H1 (cell line): ENCODE data around the gene MSANTD2. TPM values are rescaled to one million over a fixed set of nuclear protein-coding genes. Genes with fewer than 3 reads are reported as not detected.
A peak's percentile ranks its signal among the peaks of the same experiment; 100 is the strongest.

Experiments
- CTCF ChIA-PET: fragments of 300-600 bp; sonication (Branson Sonifier 250); formaldehyde crosslinking; loops from one replicate; lab custom pipeline; 2021; ENCODE audit not compliant: partially characterized antibody; lab: Charles Lee
- POLR2A ChIA-PET: fragments of 300-600 bp; sonication (Branson Sonifier 250); formaldehyde crosslinking; loops from one replicate; lab custom pipeline; 2021; ENCODE audit warnings: inconsistent platforms; ENCODE audit not compliant: partially characterized antibody; lab: Charles Lee
- DNase-seq, 2 experiments: peaks; one replicate each; pipeline versions ENCODE4 v3.0.0 to v3.0.0-alpha.2; 2010 to 2022; ENCODE audit warnings: low spot score in 2 of 2, low read depth in 1 of 2, mixed read lengths in 1 of 2
- FAIRE-seq: peaks from 2 replicates; lab custom pipeline; 2011; peaks lifted over from hg19 to GRCh38; lab: Jason Lieb, UNC
- H2AFZ ChIP-seq: 2 replicates; pipeline ENCODE4 v1.8.1; 2012; ENCODE audit warnings: low read length, inconsistent platforms
- H2AK5ac ChIP-seq: 2 replicates; pipeline ENCODE4 v1.6.1; 2013; ENCODE audit warnings: low read depth, low read length
- H2BK120ac ChIP-seq: replicated peaks from 2 replicates; pipeline ENCODE3; 2013; ENCODE audit warnings: low read depth, low read length, inconsistent platforms
- H2BK12ac ChIP-seq: 2 replicates; pipeline ENCODE4 v1.6.1; 2013; ENCODE audit warnings: low read depth, low read length
- H2BK15ac ChIP-seq: 2 replicates; pipeline ENCODE4 v1.6.1; 2013; ENCODE audit warnings: low read length
- H2BK20ac ChIP-seq: 2 replicates; pipeline ENCODE4 v1.6.1; 2013; ENCODE audit warnings: low read length
- H2BK5ac ChIP-seq: 2 replicates; pipeline ENCODE4 v1.6.1; 2013; ENCODE audit warnings: low read depth, low read length
- H3K14ac ChIP-seq: 2 replicates; pipeline ENCODE4 v1.6.1; 2013; ENCODE audit warnings: inconsistent platforms; ENCODE audit not compliant: insufficient read length
- H3K18ac ChIP-seq: 2 replicates; pipeline ENCODE4 v1.6.1; 2013; ENCODE audit warnings: low read length; ENCODE audit errors: extremely low read depth
- H3K23ac ChIP-seq: 2 replicates; pipeline ENCODE4 v1.6.1; 2013; ENCODE audit warnings: inconsistent platforms; ENCODE audit not compliant: insufficient read length
- H3K23me2 ChIP-seq: 2 replicates; pipeline ENCODE4 v1.6.1; 2013; ENCODE audit warnings: low read depth, low read length
- H3K27ac ChIP-seq: 2 replicates; pipeline ENCODE4 v1.6.1; 2011; ENCODE audit warnings: low read depth, low read length, inconsistent platforms
- H3K27me3 ChIP-seq, 4 experiments: replicated peaks in 1 of 4; 1 replicate in 1 of 4; 2 replicates in 3 of 4; pipeline versions ENCODE4 v1.6.1 to v1.8.1; 2011 to 2013; ENCODE audit warnings: low read length in 3 of 4, mild to moderate bottlenecking in 3 of 4, inconsistent platforms in 2 of 4, mixed read lengths in 2 of 4, moderate library complexity in 1 of 4; ENCODE audit not compliant: control insufficient read depth in 3 of 4, insufficient read depth in 3 of 4; ENCODE audit errors: extremely low read depth in 1 of 4
- H3K36me3 ChIP-seq, 4 experiments: 2 replicates each; pipeline versions ENCODE4 v1.6.1 to v1.8.1; 2011 to 2013; ENCODE audit warnings: mild to moderate bottlenecking in 4 of 4, low read length in 3 of 4, moderate library complexity in 2 of 4, control low read depth in 1 of 4, inconsistent platforms in 1 of 4; ENCODE audit not compliant: insufficient read depth in 4 of 4, control insufficient read depth in 2 of 4
- H3K4ac ChIP-seq: replicated peaks from 2 replicates; pipeline ENCODE3; 2013; ENCODE audit warnings: low read length, low read depth, mixed read lengths, inconsistent platforms; ENCODE audit not compliant: insufficient read length
- H3K4me1 ChIP-seq, 4 experiments: replicated peaks in 1 of 4; 1 replicate in 1 of 4; 2 replicates in 3 of 4; pipeline versions ENCODE4 v1.6.1 to v1.8.1; 2011 to 2013; ENCODE audit warnings: low read length in 3 of 4, inconsistent platforms in 2 of 4, mixed read lengths in 1 of 4; ENCODE audit not compliant: insufficient read depth in 4 of 4, control insufficient read depth in 3 of 4
- H3K4me2 ChIP-seq, 2 experiments: 2 replicates each; pipeline versions ENCODE4 v1.6.1 to v1.8.1; 2011 to 2013; ENCODE audit warnings: low read depth in 2 of 2, low read length in 2 of 2, control low read depth in 1 of 2, inconsistent platforms in 1 of 2, mild to moderate bottlenecking in 1 of 2; ENCODE audit not compliant: insufficient read depth in 1 of 2
- H3K4me3 ChIP-seq, 4 experiments: fragments of 200-600, 300-600 bp in 1 of 4; sonication (generic), shearing (Covaris generic), sonication (Bioruptor Twin) in 1 of 4; 2 replicates each; pipeline versions ENCODE4 v1.5.1 to v1.8.1; 2011 to 2016; ENCODE audit warnings: low read length in 4 of 4, low read depth in 3 of 4, control low read depth in 2 of 4, inconsistent platforms in 2 of 4, mild to moderate bottlenecking in 2 of 4, mixed read lengths in 1 of 4, moderate library complexity in 1 of 4; ENCODE audit not compliant: insufficient read depth in 2 of 4; ENCODE audit errors: extremely low read depth in 1 of 4
- H3K56ac ChIP-seq: replicated peaks from 2 replicates; pipeline ENCODE3; 2013; ENCODE audit warnings: low read depth, mild to moderate bottlenecking, mixed read lengths, low read length, inconsistent platforms; ENCODE audit not compliant: insufficient read length
- H3K79me1 ChIP-seq: 2 replicates; pipeline ENCODE4 v1.6.1; 2013; ENCODE audit warnings: low read depth, low read length, control low read depth
- H3K79me2 ChIP-seq, 2 experiments: 2 replicates each; pipeline versions ENCODE4 v1.6.1 to v1.8.1; 2012 to 2013; ENCODE audit warnings: low read length in 2 of 2, mild to moderate bottlenecking in 2 of 2, inconsistent platforms in 1 of 2; ENCODE audit not compliant: insufficient read depth in 2 of 2, control insufficient read depth in 1 of 2
- H3K9ac ChIP-seq, 4 experiments: replicated peaks in 1 of 4; 1 replicate in 1 of 4; 2 replicates in 3 of 4; pipeline versions ENCODE4 v1.6.1 to v1.8.1; 2011 to 2013; ENCODE audit warnings: low read depth in 3 of 4, low read length in 3 of 4, control low read depth in 2 of 4, mild to moderate bottlenecking in 2 of 4, moderate library complexity in 2 of 4, inconsistent platforms in 1 of 4; ENCODE audit errors: extremely low read depth in 1 of 4
- H3K9me3 ChIP-seq, 2 experiments: 2 replicates each; pipeline versions ENCODE4 v1.6.1 to v1.8.1; 2012 to 2013; ENCODE audit warnings: mild to moderate bottlenecking in 2 of 2, moderate library complexity in 2 of 2, control low read depth in 1 of 2, inconsistent platforms in 1 of 2, low read depth in 1 of 2, low read length in 1 of 2, mixed read lengths in 1 of 2; ENCODE audit not compliant: insufficient read depth in 2 of 2
- H4K20me1 ChIP-seq, 2 experiments: replicated peaks in 1 of 2; 2 replicates each; pipeline versions ENCODE3 to v1.8.1; 2011 to 2013; ENCODE audit warnings: inconsistent platforms in 2 of 2, low read length in 2 of 2, mild to moderate bottlenecking in 1 of 2; ENCODE audit not compliant: insufficient read depth in 2 of 2, control insufficient read depth in 1 of 2
- H4K5ac ChIP-seq: 2 replicates; pipeline ENCODE4 v1.6.1; 2013; ENCODE audit warnings: low read length, low read depth, mixed read lengths, inconsistent platforms; ENCODE audit not compliant: insufficient read length
- H4K8ac ChIP-seq: 2 replicates; pipeline ENCODE4 v1.8.0; 2013; ENCODE audit warnings: mild to moderate bottlenecking, moderate library complexity, low read length, inconsistent platforms; ENCODE audit not compliant: insufficient read depth; ENCODE audit errors: extremely low read depth
- H4K91ac ChIP-seq: replicated peaks from 2 replicates; pipeline ENCODE3; 2013; ENCODE audit warnings: low read length, mixed read lengths, inconsistent platforms; ENCODE audit not compliant: insufficient read length
- CBX8 ChIP-seq: fragments of 300-800, 300-1000 bp; sonication (generic); IDR thresholded peaks from 2 replicates; pipeline ENCODE4 v1.7.1; 2016; ENCODE audit warnings: low read depth, low read length, borderline replicate concordance
- CHD2 ChIP-seq: IDR thresholded peaks from 2 replicates; pipeline ENCODE4 v1.6.1; 2012; ENCODE audit warnings: low read length, improper control_type of control experiment
- RNF2 ChIP-seq: fragments of 200-900, 300-1000 bp; sonication (generic); IDR thresholded peaks from 2 replicates; pipeline ENCODE4 v1.7.1; 2016; ENCODE audit warnings: borderline replicate concordance, low read depth, mild to moderate bottlenecking, antibody characterized with exemption, low read length; ENCODE audit not compliant: poor library complexity, severe bottlenecking; ENCODE audit errors: missing control alignments
- SAP30 ChIP-seq: fragments of 300-600 bp; sonication (generic); IDR thresholded peaks from 2 replicates; pipeline ENCODE4 v1.7.1; 2012; ENCODE audit warnings: low read length, moderate library complexity, mild to moderate bottlenecking, inconsistent platforms; ENCODE audit not compliant: insufficient read depth, insufficient replicate concordance
- TAF7 ChIP-seq: optimal IDR thresholded peaks from 2 replicates; pipeline ENCODE3; 2011; ENCODE audit warnings: low read depth, mild to moderate bottlenecking, inconsistent platforms, low read length, moderate library complexity, borderline replicate concordance
- WGBS, 2 experiments: shearing (Covaris generic) in 1 of 2; methylation state at CpG; one replicate each; pipeline versions ENCODE4 v1.1.6 to v1.1.7; 2013 to 2015; ENCODE audit warnings: low lambda C conversion rate in 2 of 2, mixed read lengths in 2 of 2, inconsistent platforms in 1 of 2, low coverage in 1 of 2, missing lambda C conversion rate in 1 of 2; ENCODE audit not compliant: insufficient replicate concordance in 2 of 2, insufficient coverage in 1 of 2, insufficient read length in 1 of 2; ENCODE audit errors: extremely low coverage in 1 of 2, missing lambda C conversion rate in 1 of 2; 5-methylcytosine and 5-hydroxymethylcytosine counted together
- polyA plus RNA-seq, 7 experiments: library from polyadenylated mRNA; depleted of rRNA in 3 of 7; stranded (reverse) in 5 of 7; unstranded in 2 of 7; fragments of >200 nt in 5 of 7; fragments of 200-250 nt in 2 of 7; gene quantifications; 1 replicate in 5 of 7; 2 replicates in 1 of 7; 4 replicates in 1 of 7; pipeline versions ENCODE4 v1.2.1 to v1.2.3, GENCODE V29; 2011 to 2013; ENCODE audit warnings: missing spikeins in 2 of 7, mixed read lengths in 2 of 7
- total RNA-seq: library from RNA; stranded (reverse); fragmentation: NEBNext Ultra II Directional; extraction: Animal tissue kit (Norgen Biotek cat#: 25700); gene quantifications from 2 replicates; pipeline ENCODE4 v1.2.1, GENCODE V29; 2021

The MSANTD2 gene
- total and polyA plus RNA-seq, 2 of the 8 experiments (the other 6 are each of a cell fraction or from before 2014, with no cell fraction given), result 8.2 to 15.9 TPM

DNA sequence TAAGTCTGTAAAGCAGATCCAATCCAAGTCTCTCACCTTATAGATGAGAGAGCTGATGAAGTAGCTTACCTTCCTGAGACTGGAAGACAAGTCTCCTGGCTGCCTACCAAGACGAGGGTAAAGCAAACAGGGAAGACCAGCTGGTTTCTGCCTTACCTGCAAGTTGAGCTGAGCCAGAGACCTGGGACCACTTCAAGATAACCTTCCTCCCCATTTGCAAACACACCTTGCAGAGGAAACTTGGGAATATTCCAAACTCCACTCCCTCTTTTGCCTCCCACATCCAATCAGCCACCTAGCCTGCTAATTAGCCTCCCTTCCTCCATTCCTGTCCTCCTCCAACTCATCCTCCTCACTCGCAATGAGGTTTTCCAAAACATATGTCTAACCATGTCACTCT is 41.6 kb upstream of the MSANTD2 start:
- TF ChIP-seq SAP30 (no peak), CHD2 (no peak), TAF7 (no peak), RNF2 (peak; percentile 74), CBX8 (peak; percentile 33; the same call in 1 of the 2 replicates)
- Histone ChIP-seq H3K36me3 (peaks cover 0 to 5% (median 0%) of the 10 kb centered on the region in 4 experiments; a peak in 1 of 8 replicates), H3K79me1 (no peaks in the 10 kb centered on the region), H2BK120ac (no peak overlapping the region), H2BK15ac (no peak overlapping the region), H2BK20ac (0 out of 2 replicates have a peak overlapping the region, but pooled peaks have one; percentile 51), H2BK12ac (peak overlapping the region; percentile 62; the same call in 1 of the 2 replicates), H2BK5ac (no peak overlapping the region), H3K23me2 (peaks cover 2% of the 10 kb centered on the region; the same call in 1 of the 2 replicates), H3K14ac (no peak overlapping the region), H3K27ac (no peak overlapping the region), H4K8ac (no peak overlapping the region), H3K23ac (no peak overlapping the region), H4K5ac (no peak overlapping the region), H3K4me3 (no peak overlapping the region), H3K4me1 (peaks cover 3 to 26% (median 7%) of the 10 kb centered on the region in 4 experiments), H3K79me2 (no peaks in the 10 kb centered on the region), H3K9me3 (no peaks in the 10 kb centered on the region), H4K91ac (no peak overlapping the region), H3K9ac (no peak overlapping the region), H3K56ac (no peak overlapping the region), H2AFZ (no peak overlapping the region), H3K4me2 (peak overlapping the region in 1 of 2 experiments; percentile 66; a peak in 1 of 4 replicates), H3K18ac (no peak overlapping the region), H4K20me1 (peaks cover 14 to 34% of the 10 kb centered on the region in 2 experiments), H2AK5ac (peak overlapping the region; percentile 71; the same call in 1 of the 2 replicates), H3K4ac (no peak overlapping the region), H3K27me3 (peaks cover 87 to 98% (median 94%) of the 10 kb centered on the region in 4 experiments)
- no peak for FAIRE-seq
- WGBS, 2 experiments, result 16% methylated on average over 2 of the region's 2 CpGs; no CpG with 5 or more reads in 1 of the 2 experiments
- DNase-seq, result no peak
- ChIA-PET CTCF (interaction anchor here (0.8 to 2.1 kb wide), 7 partner anchors 18 to 102 kb away, joined by 3 to 18 read pairs (median 5); partner anchors contain the start of genes NRGN and ROBO3), POLR2A (no interaction called here)
